Hematopoietic multipotent progenitor cell treated with erythropoietin and hydrocortisone succinate and interleukin-3 and kit ligand, for 8 days (in vitro differentiated cells): ENCODE results near the gene DNAJC6.
"Not testable (repeated sequence)": the region's sequence is repeated elsewhere in the genome, so short reads cannot be mapped to it uniquely, and the experiment has no call there.

Source experiments
- DNase-seq: peaks from one replicate; pipeline ENCODE4 v3.0.0-alpha.2; 2015

The DNAJC6 gene

DNA sequence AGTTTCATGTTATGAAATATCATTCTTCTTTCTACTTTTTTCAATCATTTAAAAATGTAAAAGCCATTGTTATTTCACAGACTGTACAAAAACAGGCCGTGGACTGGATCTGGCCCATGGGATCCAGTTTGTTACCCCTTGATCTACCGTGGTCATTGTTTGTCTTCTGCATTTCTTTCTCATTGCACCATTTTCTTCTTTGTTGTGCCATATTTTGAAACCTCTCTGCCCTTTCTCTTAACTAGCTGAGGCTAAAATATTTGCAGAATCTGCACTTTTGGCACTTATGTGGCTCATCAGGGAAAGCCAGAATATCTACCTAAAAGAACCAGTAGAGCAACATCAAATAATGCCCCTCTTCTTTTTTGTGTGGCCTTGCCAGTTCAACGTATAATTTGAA is 50.5 kb downstream of the DNAJC6 start:
- no peak for DNase-seq

DNA sequence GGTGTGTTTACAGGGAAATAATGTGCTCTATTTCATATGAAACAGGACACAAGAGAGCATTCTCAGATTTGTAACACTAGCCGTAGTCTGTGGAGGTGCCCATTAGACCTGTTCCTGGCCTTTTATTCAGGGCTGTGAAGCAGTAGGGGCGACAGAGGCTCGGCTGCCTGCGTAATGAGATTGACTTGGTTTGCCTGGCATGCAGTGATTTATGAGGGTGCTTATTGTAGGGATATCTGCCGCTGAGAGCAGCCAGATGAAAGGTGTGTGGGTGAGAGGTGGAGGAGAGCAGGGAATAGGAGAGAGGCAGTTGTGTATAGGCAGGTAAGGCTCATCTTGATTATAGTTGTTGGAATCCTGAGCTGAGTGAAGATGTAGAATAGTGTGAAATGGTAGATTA is 51.3 kb downstream of the DNAJC6 start:
- no peak for DNase-seq

DNA sequence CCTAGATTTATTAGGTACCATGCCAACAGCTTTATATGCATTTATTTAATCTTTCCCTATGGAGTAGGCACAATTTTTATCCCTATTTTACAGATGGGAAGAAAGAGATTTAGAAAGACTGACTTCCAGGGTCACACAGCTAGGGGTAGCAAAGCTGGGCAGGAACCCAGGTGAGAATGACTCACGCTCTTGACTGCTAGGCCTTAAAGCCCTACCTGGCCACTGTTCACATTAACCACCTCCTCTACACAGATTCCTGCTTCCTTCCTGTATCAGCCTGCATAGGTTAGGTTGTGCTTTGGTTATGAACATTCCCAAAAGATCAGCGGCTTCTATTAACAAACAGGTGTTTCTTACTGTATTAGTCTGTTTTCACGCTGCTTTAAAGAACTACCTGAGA is 53.2 kb downstream of the DNAJC6 start:
- no peak for DNase-seq

DNA sequence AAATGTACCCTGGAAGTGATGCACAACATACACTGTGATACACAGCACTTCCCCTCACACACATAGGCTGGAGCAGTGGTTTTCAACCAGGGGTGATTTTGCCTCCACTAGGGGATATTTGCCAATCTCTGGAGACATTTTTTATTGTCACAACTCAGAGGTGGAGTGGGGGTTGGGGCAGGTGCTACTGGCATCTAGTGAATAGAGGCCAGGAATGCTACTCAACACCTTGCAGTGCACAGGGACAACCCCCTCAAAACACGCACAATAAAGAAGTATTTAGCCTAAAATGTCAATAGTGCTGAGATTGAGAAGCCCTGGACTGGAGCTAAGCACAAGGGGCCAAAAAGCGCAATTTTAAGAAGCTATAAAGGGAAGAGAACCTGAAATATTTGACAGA is 54.1 kb downstream of the DNAJC6 start:
- DNase-seq, result no peak

DNA sequence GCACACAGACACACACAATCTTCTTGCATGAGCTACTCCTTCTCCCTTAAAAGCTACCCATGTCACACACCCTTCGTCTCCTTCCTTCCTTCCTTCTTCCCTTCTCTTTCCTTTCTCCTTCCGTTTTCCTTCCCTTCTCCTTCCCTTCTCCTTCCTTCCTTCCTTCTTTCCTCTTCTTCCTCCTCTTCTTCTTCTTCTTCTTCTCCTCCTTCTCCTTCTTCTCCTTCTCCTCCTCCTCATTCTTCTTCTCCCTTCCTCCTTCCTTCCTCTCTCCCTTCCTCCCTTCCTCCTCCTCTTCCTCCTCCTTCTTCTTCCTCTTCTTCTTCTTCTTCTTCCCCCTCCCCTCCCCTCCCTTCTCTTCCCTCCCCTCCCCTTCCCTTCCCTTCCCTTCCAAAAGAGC is 59.1 kb downstream of the DNAJC6 start:
- DNase-seq, result no peak

DNA sequence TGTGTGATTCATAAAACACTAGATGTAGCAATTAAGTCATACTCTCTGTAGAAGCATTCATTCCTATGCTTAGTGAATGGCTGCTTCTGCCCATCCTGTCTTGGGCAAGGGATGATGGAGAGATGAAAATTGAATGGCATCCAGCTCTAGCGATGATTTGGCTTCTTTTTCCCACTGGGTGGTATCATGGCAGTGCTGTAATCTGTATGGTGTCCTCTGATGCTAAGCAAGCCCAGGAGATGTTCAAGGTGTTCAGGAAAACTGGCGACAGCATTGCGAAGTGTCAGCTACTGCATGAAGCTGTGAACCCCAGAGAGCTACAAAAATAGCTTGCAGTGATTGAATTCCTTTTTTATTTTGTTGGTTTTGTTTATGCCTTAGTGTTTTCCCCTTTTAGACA is 62.2 kb downstream of the DNAJC6 start:
- DNase-seq, result no peak

DNA sequence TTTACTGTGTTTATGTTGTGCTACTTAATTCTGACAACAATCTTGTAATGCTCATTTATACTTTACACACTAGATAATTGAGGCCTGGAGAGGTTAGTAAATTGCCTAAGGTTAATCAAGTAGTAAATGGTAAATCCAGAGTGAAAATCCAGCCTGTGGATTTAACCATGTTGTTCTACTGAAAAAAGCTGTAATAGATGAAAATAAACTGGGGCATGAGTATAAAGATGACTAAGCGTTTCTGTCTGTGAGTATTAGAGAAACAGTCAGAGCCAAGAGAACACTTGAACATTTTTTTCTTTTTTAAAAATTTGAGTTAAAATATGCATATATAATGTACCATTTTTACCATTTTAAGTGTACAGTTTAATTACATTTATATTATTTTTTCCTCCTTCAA is 63.2 kb downstream of the DNAJC6 start:
- DNase-seq, result peak; percentile 40

DNA sequence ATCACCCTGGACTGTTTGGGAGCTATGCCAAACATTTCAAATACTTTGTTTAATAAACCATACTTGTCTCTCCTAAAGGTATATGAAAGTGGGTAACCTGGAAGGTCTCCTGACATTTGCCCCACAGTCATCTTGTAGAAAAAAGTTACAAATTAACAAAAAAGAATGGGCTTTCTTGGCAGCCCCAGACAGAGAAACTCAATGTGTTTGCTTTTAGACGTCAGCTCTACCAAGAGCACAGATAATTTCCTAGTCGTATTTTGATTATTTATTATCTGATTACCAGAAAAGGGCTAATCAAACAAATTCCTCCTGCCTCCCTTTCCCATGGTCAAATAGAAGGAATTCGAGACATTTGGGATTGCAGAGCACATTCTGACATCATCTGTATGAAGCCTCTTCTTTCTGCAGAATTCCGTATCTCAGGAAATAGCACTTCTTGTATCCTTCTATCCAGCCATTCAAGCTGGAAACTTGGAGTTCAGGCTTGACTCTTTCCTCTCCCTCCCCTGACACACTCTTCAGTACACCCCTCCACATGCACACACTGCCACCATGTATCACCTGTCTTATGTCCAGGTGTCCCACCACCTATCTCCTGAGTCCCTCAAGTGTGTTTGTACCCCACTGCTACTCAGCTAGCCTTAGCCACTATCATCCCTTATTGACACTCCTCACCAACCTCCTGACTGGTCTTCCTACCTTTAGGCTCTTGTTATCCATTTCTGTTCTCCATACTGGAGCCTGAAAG is 68.3 kb downstream of the DNAJC6 start:
- DNase-seq, result peak; percentile 32

DNA sequence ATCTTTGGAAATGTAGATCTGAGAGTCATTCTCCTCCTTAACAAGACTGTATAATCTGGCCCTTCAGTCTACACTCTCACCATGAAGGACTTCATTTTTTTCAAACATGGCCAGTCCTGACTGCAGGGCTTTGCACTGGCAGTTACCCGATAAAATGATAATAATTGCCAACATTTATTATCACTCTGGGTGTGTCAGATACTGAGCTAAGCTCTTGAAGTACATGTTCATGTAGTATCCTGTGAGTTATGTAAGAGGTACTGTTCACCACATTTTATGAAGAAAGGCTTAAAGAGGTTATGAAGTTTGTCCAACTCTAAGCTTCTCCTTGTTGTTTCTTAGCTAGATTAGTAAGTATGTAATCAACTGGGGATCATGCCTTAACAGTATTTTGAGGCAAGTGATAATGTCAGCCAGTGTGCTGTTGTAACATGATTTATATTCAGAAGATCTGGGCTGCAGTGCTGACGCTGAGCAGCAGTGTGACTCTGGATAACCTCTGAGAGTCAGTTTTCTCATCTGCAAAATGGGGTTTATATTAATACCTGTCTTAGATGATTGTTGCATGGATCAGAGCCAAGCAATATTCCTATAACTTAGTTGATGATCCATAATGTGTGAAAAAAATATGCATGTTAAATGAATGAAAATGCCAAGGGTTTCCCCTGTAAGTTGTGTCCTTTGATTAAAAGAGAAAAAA is 69.1 kb downstream of the DNAJC6 start:
- DNase-seq, result peak; percentile 85

DNA sequence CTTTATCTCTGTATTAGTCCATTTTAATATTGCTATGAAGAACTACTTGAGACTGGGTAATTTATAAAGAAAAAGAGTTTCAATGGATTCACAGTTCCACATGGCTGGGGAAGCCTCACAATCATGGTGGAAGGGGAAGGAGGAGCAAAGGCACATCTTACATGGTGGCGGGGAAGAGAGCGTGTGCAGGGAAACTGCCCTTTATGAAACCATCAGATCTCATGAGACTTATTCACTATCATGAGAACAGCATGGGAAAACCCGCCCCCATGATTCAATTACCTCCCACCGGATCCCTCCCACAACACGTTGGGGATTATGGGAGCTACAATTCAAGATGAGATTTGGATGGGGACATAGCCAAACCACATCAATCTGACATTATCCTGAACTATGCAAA is 75.1 kb downstream of the DNAJC6 start:
- not testable (repeated sequence) for DNase-seq

DNA sequence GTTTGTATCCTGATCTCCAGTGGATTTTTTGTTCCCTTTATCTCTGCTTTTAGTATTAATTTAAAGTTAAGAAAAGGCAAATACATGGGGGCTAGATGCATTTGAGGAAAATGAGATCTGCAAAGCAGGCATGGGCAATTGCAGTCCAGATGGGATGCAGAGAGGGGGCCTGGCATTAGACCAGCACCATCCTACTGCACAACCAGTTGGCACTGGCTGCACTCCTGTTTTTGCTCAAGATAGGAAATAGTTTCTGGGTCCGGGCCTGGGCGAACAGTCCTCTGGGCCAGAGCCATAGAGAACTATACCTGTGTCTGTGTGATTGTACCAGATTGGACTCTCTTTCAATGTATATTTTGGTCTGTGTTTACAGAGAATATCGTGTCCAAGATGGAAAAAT is 77.1 kb downstream of the DNAJC6 start:
- DNase-seq, result no peak

DNA sequence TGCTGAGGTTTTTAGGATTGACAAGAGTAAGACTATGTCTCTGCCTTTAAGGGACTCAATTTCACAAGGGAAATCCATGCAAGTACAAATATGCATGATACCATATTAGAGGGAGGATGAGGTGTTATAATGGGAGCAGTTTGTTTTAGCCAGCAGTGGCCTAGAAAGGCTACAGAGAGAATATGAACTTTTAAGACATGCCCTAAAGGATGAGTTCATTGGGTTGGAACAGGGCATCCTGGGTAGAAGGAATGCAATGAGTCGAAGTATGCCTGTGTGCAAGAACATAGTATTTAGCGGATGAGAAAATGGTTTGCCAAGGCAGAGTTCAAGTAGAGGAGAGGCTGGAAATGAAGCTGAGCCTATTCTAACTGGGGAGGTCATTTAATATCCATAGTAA is 78.5 kb downstream of the DNAJC6 start:
- no peak for DNase-seq

DNA sequence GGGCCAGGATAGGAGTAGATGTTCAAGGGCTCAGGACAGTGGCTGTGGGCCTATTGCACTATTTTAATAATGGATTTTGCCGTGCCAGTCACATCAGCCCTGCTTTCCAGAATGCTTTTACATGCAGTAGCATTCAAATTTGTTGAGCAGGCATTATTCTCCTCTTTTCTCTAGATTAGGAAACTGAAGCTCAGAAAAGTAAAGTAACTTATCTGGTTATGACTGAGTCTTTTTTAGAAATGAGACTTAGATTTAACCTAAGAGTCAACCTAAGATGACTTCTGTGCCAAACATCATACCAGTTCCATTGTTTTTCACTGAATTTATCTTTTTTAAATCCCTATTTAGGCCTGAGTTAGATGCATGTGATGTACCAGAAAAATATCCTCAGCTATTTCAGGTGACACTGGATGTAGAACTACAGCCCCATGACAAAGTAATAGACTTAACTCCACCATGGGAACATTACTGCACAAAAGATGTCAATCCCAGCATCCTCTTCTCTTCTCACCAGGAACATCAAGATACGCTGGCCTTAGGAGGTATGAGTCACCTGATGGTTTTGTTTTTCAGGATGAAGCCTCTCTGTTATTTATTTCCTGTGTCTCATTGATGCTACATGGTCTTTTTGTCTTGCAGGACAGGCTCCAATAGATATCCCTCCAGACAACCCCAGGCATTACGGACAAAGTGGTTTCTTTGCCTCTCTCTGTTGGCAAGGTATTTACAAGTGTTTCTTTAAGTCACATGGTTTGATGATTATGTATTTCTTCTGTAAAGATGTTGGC is 79.8 kb downstream of the DNAJC6 start:
- DNase-seq, result no peak

DNA sequence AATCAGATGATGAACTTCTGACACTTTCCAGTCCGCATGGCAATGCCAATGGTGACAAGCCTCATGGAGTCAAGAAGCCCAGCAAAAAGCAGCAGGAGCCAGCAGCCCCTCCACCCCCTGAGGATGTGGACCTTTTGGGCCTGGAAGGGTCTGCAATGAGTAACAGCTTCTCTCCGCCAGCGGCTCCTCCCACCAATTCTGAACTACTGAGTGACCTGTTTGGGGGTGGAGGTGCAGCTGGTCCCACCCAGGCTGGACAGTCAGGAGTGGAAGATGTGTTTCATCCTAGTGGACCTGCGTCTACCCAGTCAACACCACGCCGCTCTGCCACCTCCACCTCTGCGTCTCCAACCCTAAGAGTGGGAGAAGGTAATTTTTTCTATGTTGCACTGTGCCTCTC is 83.2 kb downstream of the DNAJC6 start:
- no peak for DNase-seq

DNA sequence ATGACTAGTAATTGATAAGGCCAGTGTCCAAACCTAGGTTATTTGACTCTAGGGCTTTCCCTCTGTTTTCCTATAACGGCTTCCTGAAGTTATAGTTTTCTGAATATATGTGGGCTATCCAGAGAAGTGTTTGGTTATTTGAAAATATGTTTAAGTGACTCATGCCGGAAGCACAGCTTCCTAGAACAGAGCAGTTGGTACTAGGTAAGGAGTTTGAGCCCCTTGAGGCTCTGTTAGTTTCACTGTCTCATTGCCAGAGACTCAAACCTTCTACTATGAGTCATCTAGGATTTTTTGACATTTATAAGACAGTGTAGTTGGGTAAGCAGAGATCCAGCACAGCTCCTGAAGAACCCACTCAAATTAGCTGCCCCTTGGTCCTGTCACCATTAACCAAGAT is 84.0 kb downstream of the DNAJC6 start:
- DNase-seq, result no peak

DNA sequence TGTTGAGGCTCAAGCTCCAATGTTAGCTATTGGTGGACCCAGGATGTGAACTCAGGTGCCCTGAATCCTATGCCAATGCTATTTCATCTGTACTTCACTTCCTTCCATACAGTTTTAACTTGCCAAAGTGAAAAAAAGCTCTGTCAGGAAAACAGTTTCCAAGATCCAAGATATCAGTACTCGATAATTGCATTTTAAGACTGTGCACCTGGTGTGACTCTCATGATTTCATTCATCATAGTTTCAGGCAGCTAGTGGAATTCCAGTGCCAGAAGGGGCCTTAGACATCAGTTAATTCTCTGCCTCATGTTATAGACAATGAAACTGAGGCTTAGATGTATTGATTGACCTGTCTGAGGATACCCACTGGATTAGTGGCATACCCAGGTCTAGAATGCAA is 84.6 kb downstream of the DNAJC6 start:
- DNase-seq, result no peak

DNA sequence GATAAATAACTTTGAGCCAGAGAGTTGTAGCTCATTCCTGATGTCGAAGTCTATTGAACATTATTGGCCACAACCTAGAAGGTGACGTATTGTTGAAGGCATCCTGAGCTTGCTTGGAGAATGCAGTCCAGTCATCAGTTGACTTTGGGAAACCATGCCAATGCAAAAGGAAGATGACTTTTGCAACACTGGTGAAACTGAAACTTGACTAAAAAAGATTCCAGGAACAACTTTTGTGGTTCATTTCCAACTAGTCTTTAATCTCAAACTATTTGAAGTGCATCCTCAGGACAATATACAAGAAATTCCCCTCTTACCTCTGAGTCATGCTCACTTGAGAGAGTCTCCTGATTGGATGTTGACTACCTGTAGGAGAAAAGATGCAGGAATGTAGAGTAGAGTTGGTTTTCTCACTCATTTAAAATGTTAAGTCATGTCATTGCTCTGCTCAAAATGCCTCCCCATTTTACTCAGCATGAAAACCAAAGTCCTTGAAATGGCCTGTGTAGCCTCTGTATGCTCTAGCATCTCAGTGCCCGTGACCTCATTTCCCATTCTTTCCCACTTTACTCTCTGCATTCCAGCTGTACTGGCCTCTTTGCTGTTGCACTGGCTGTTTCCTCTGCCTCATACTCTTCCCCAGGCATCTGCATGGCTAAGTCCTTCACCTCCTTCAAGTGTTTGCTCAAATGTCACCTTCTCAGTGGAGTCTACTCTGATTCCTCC is 86.7 kb downstream of the DNAJC6 start:
- no peak for DNase-seq

DNA sequence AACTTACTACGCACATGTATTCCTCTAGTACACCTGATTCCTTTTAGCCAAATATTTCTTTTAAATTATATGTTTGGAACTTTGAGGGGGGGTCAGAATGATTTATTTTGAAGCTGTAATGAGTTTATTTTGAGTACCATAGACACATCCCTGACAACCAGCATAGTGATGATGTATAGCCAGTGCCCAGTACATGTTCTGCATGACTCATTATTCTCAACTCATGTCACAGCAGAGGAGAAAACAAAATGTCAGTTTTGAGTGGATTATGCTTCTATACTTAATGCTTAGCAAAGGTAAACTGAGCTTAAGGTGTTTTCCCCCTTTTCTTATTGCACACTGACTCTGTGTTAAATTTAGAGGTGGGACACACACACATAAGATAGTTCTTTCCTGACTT is 88.7 kb downstream of the DNAJC6 start:
- DNase-seq, result no peak

DNA sequence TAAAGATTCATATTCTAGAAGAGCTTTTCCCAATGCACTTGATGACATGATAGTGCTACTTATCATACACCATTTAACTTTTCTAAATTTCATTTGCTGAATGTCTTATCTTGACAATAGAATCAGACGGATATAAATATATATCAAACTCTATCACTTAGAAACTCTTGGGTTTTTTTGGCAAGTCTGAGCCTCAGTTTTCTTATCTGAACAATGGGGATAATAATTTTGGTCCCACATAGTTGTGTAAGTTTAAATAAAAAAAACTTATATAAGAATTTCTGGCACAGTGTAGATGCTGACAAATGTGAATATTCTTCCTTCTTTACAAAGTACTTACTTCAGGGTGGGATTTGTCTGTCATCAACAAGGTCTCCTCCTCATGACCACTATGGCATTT is 89.7 kb downstream of the DNAJC6 start:
- no peak for DNase-seq

DNA sequence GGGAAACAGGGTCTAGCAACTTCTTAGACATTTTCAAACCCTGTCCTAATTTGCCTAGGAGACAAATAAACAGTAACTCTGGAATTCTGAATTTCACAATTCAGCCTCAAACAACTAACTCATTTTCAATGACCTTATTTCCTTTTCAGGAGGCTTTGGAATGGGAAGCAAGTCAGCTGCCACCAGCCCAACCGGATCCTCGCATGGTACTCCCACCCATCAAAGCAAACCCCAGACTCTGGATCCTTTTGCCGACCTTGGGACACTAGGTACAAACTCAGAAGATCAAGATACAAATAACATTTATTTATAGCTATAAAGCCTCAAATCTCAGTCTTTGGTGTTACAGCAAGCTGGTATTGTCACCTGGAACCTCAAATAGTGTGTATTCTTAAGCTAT is 92.3 kb downstream of the DNAJC6 start:
- no peak for DNase-seq

DNA sequence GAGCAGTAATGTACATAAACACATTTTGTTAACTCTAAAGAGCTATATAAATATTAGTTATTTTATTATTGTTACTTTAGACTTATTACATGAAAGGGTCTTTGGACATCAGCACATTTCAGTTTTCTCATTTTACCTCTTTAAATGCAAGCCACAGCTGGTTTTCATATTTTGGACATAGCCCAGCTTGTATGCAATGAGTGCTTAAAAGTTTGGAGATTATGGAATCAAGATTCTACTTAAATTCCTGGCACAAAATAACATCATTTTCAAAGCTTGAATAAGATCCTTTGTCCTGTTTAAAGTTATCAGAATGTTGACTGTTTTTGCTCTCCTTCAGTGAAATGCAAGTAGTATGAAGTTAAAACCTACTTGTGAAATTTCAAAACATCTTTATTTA is 95.6 kb downstream of the DNAJC6 start:
- DNase-seq, result no peak

DNA sequence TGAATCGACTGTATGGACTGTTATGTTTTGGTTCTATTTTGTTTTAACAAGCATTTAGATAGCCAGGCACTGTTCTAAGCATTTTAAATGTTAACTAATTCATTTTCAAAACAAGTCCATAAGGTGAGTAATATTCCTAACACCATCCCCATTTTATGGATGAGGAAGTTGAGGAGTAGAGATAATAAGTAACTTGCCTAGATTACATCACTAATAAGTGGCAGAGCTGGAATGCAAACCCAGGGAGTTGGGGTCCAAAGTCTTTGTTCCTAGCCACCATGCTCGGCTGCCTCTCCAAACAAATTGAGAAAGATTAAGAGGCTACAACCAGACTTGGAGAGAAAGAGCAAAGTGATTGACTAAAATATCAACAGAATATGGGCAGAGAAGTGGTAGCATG is 98.5 kb downstream of the DNAJC6 start:
- no peak for DNase-seq

DNA sequence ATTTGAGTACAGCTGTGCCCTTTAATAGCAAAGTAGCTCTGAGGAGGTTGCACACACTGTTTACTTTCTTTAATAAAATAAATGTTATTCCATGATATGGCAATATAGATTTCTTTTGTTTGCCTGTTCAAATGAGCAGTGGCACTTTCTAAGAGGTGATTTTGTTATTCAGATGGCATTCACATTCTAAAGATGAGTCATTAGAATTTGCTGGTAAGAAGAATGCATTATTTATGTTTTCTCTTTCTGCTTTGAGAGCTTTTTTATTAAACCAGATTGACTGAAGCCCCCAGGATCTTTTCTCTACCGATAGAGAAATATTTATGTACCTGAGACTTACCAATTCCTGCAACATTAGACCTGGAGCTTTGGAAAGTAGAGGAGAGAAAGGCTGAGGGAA is 100.0 kb downstream of the DNAJC6 start:
- DNase-seq, result no peak
